GM19397 (cell line): ENCODE results near the gene MAP7D1.
"Not testable (repeated sequence)": the region's sequence is repeated elsewhere in the genome, so short reads cannot be mapped to it uniquely, and the experiment has no call there.

ENCODE experiments used
- ATAC-seq: cut with Tn5 transposase; IDR thresholded peaks from one replicate; pipeline ENCODE4 v1.9.1; 2021; ENCODE audit warnings: mild to moderate bottlenecking, moderate library complexity; ENCODE audit not compliant: unreplicated experiment

Gene MAP7D1

DNA sequence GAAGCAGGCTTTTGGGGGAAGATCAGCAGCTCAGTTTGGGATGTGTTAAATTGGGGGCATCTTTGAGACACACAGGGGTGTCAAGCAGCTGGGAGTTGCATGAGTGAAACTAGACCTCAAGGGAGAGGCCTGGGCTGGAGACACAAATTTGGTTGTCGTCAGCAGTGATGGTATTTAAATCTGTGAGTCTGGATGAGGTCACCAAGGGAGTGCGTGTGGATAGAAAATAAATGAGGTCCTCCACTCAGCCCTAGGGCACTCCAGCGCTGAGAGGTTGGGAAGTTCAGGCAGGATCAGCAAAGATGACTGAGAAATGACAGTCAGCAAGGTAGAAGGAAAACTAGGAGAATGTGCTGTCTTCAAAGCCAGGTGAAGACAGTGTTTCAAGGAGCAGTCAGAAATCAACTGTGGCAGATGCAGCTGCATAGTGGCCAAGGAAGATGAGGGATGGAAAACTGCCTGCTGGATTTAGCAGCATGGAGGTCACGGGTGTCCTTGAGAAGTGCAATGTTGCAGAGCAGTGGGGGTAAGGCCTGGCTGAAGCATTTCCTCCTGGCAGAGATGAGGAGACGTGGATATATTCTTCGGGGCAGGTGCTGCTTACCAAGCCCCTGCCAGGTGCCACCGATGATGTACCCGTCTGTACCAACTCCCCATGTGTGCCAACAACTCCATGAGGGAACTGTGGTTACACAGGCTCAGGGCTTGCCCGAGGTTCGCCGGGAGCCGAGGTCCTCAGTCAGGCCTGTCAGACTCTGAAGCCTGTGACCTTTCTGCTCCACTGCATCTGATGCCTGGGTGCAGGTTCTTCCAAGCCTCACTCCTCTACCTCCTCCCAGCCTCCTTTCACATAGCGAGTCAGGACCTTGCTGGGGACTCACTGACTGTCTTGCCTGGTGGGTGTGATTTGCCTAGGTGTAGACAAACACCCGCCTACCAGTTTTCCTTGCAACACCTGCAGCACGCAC is 11.3 kb downstream of the MAP7D1 start:
- no peak for ATAC-seq

DNA sequence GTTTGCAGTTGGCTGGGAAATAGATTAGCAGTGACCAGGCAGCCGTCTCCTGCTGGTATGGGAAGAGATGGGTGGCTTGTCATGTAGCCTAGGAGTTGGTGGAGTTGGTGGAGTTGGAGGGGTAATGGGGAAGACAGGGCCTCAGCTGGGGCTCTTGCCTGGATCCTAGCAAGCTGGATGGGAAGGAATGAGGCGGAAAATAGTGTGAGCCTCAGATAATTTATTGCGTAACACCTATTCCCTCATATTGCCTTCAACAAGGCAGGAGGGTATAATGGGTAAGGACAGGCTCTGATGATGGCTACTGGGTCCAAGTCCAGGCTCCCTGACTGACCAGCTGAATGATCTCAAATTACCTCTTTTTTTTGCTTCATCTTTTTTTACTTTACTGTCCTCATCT is 12.6 kb downstream of the MAP7D1 start:
- no peak for ATAC-seq

DNA sequence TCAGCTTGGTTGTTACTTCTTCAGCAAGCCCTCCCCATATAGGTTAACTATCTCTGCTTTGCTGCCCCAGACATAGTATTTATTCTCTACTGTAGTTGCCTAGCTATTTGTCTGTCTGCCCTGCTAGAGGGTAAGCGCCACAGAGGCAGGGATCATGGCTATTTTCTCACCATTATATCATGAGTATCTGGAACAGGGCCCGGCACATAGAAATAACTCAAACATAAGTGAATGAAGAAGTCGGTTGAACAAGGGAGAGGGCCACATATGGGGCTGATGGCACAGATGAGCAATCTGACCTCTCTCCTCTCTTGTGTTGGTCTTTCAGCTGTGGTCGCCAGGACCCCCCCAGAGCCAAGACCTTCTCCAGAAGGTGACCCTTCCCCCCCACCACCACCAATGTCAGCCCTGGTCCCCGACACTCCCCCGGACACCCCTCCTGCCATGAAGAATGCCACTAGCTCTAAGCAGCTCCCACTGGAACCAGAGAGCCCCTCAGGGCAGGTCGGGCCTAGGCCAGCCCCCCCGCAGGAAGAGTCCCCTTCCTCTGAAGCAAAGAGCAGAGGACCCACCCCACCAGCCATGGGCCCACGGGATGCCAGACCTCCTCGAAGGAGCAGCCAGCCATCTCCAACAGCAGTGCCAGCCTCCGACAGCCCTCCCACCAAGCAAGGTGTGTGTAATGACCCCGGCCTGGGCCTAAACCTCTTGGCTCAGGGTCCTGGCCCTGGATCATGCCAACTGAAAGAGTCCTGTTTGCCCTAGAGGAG is 14.9 kb downstream of the MAP7D1 start:
- ATAC-seq = no peak

DNA sequence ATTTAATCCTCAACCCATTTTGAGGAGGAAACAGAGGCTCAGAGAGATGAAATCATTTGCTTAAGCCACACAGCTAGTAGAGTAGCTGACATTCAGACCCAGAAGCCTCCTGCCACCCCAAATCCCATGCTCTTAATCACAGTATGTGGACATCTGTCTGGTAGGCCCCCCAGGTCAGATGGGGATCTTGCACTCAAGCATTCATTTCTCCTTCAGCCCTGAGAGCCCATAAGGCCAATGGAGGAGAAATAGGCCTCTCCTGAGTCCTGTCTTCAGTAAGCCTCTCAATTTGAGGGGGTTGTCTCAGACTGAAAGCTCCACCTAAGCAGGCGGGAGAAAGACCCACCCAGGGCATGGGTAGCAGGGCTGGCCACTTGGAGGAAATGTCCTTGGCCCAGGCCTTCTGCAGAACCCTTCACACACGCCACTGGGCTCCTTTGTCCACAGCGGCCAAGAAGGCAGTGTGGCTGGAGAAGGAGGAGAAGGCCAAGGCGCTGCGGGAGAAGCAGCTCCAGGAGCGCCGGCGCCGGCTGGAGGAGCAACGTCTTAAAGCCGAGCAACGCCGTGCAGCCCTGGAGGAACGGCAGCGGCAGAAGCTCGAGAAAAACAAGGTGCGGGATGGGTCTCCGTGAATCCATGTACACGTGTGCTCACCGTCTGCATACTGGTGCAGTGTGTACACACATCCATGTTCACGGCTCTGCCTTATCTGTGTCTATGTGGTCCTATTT is 16.2 kb downstream of the MAP7D1 start:
- no peak for ATAC-seq

DNA sequence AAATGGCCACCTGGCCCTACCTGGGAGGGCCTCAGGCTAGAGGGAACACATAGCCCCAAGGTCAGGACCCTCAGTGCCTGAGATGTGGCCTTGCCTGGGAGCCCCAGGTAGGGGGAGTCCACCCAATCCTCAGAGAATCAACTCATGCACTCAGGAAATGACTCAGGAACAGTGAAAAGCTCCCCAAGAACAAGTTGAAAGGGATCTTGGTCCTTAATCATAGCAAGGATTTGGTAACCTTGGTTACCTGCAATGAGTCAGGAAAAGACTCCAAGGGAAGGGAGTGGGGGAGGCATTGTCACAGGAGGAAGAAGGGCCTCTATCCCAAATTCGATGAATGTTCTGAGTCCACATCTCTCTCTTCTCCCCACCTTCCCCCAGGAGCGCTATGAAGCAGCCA is 17.0 kb downstream of the MAP7D1 start:
- ATAC-seq = no peak

DNA sequence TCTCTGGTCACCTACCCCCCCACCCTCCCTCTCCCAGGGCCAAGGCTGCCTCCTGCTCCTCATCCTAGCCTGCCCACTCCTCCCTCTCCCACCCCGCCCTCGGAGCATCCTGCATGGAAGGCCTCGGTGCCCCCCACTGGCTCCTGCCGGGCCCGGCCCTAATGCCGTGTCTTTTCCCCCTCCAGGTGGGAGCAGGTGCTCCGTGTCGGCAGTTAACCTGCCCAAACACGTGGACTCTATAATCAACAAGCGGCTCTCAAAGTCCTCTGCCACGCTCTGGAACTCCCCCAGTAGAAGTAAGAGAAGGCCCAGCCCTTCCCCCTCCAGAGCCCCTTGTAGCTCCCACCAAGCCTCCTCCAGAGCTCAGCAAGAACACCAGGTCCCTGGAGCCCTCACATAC is 18.8 kb downstream of the MAP7D1 start:
- ATAC-seq = no peak

DNA sequence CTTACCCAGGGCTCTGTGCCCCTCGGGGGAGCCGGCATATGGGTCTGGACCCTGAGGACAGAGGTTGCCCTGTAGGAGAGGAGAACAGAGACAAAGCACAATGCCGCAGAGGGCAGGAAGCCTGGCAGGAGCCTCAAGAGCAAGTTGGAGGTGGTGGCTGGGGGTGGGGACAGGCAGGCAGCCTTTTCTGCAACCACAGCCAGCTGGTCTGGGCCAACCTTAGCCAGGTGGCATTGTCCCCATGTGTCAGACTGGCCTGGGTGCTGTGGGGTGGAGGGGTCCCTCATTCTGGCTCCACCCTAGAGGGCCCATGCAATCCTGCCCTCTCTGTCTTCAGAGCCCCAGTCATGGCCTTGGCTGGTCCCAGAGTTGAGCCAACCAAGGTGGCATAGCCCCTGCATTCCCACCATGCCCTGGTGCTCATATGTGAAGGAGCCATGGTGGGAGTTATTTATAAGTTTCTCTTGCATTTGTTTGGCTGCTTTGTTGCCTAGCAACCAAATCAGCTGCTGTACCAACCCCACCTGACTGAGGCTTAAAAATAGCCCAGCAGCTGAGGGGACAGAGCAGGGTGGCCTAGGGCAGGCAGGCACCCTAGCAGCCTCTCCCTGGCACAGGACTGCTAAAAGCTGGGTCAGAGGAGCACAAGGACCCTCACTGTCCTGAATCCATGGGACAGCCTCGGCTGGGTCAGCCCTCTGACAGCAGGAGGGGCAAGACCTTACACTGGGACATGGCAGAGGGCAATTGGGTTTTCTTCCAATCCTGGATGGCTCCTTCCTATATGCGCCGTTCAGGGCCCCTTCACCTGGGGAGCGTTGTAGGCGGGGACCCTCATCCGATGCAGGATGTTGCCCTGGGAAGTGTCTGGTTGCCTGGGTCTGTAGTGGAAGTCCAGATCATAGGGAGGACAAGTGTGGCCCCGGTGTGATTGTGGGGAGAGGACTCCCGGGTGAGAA is 19.5 kb downstream of the MAP7D1 start:
- peak; percentile 58 for ATAC-seq

DNA sequence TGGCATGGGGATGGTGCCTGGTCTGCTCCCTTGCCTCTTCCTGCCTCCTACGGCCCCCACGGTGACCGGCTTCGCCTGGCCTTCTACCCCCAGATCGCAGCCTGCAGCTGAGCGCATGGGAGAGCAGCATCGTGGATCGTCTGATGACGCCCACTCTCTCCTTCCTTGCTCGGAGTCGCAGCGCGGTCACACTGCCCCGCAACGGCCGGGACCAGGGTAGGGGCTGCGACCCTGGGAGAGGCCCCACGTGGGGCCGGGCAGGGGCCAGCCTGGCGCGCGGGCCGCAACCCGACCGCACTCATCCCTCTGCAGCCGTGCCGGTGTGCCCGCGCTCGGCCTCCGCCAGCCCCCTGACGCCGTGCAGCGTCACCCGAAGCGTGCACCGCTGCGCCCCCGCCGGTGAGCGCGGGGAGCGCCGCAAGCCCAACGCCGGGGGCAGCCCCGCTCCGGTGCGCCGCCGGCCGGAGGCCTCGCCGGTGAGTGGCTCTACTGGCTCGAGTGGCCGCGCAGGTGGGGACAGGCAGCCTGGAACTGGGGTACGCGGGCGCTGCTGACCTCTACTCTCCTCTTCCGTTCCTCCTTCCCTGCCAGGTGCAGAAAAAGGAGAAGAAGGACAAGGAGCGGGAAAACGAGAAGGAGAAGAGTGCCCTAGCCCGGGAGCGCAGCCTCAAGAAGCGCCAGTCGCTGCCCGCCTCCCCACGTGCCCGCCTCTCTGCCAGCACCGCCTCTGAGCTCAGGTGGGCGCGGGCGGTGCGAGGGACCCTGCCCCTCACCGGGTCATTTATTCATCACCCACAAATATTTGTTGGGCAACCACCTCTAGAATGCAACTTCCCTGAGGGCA is 20.4 kb downstream of the MAP7D1 start:
- no peak for ATAC-seq

DNA sequence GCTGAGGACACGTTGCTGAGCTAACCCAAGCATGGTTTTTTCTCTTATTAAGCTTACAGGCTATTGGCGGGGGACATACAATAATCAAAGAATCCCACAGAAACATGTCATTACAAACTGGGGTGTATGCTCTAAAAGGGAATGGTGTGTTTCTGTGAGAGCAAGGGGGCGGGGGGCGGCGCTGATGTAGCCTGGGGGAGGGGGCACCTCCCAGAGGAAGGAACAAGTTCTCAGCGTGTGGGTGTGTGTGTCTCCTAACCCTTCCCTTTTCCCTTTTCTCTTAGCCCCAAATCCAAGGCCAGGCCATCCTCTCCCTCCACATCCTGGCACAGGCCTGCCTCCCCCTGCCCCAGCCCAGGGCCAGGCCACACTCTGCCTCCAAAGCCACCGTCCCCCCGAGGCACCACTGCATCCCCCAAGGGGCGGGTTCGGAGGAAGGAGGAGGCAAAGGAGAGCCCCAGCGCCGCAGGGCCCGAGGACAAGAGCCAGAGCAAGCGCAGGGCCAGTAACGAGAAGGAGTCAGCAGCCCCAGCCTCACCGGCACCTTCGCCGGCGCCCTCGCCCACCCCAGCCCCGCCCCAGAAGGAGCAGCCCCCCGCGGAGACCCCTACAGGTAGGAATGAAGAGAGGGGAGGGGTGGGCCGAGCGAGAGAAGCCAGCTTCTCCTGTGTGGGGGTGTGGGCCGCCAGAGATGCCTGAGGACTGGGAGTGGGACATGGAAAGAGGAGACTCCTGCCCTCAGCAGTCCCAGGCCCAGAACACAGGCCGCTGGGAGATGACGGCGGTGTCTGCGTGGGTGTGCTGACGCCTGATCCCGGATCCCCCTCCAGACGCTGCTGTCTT is 21.9 kb downstream of the MAP7D1 start:
- ATAC-seq = no peak

DNA sequence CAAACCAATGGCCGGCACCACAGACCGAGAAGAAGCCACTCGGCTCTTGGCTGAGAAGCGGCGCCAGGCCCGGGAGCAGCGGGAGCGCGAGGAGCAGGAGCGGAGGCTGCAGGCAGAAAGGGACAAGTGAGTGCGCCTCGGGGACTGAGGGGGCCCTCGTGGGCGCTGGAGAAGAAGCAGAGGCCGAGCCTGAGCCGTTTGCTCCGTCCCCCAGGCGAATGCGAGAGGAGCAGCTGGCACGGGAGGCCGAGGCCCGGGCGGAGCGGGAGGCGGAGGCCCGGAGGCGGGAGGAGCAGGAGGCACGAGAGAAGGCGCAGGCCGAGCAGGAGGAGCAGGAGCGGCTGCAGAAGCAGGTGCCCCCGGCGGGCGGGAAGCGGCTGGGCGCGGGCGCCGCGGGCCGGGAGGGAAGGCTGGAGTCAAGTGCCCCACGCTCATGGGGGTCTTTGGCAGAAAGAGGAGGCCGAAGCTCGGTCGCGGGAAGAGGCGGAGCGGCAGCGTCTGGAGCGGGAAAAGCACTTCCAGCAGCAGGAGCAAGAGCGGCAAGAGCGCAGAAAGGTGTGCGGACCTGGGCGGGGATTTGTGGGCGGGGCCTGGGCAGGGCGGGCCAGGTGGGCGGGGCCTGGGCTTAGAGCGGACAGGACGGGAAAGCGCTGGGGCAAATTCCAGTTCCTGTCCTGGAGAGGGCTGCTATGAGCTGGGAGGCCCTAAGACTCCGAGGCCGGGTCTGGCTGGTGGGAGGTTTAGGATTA is 22.7 kb downstream of the MAP7D1 start:
- no peak for ATAC-seq

DNA sequence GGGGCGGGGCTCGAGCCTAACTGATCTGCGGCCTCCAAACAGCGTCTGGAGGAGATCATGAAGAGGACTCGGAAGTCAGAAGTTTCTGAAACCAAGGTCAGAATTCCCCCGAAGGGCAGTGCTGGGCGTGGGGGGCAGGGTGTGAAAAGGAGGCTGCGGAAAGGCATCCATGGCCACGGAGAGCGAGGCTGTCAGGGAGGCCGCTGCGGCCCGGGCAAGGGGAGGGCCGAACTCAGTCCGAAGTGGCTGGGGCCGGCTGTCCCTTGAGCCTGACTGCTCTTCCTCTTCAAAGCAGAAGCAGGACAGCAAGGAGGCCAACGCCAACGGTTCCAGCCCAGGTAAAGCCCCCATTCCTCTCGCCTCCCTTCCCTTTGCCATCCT is 23.2 kb downstream of the MAP7D1 start:
- no peak for ATAC-seq

DNA sequence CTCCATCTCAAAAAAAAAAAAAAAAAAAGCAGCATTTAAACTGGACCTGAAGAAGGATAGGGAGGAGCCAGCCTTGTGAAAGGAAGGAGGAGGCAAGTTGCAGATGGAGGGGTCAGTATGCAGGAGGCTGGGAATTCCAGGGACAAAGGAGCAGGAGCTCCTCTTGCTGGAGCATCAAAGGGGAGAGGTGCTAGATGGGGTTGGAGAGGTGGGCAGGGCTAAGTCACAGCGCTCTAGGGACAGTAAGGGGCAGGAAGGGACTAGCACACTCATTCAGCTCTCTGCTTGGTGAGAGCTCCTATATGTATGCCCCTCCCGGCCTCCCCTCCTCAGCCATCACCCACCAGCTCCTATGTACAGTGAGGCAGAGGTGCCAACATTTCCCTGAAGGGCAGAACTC is 26.8 kb downstream of the MAP7D1 start:
- ATAC-seq = no peak

DNA sequence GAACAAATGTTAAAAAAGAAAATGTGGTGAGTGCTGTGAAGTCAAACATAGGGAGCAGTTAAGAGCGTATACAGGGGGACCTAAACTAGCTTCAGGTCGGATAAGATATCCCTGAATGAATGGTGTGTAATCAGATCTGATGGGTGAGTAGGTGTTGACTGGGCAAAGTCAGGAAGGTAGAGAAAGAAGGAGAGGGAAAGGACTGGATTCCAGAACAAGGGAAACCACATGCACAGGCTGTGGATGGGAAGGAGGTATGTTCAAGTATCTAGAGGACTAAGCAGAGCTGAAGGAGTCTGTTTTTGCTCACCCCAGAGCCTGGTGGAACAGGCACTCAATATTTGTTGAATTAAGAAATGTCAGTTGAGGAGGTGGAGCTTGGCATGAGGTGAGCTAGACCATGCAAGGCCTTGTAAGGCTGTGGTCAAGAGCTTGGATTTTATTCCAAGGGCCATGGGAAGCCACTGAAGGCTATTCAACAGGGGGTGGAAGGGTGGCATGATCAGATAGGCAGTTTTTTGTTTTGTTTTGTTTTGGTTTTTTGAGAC is 27.4 kb downstream of the MAP7D1 start:
- ATAC-seq = no peak

DNA sequence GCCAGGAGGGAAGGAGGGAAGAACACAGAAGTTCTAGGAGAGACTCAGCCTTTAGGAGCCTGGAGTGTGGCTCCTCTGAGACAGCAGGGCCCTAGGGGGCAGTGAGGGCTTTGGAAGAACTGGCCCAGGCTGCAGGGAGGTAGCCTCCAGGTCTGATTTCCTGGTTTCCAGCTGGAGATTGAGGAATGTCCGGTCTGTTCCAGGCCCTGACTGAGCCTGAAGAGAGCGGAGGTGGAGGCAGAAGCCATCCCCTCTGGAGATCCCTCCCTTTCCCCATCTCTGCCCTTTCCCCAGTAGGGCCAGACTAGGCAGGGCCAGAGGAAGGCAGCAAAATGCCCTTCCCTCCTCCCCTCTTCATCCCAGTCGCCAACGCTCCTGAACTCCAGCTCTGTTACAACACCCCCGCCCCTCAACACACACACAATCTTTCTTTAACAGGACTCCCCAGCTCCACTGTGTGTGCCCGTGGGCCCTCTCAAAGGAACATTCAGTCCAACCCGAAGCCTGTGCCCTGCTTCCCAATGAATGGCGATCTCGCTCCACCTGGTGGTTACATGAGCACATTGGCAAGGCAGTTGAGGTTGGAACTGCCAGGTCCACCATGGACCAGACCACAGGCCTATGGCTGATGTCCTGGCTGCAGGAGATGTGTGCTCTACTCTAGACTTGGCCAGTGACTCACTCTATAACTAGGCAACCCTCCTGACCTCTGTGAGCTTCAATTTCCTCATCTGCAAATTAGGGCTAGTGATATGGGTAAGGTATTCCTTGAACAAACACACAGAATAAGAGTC is 32.0 kb downstream of the MAP7D1 start:
- no peak for ATAC-seq

DNA sequence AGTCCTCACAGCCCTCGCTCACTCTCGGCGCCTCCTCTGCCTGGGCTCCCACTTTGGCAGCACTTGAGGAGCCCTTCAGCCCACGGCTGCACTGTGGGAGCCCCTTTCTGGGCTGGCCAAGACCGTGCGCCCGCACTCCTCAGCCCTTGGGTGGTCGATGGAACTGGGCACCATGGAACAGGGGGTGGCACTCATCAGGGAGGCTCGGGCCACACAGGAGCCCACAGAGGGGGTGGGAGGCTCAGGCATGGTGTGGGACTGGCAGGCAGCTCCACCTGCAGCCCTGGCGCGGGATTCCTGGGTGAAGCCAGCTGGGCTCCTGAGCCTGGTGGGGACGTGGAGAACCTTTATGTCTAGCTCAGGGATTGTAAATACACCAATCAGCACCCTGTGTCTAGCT is 40.8 kb downstream of the MAP7D1 start:
- ATAC-seq = not testable (repeated sequence)

DNA sequence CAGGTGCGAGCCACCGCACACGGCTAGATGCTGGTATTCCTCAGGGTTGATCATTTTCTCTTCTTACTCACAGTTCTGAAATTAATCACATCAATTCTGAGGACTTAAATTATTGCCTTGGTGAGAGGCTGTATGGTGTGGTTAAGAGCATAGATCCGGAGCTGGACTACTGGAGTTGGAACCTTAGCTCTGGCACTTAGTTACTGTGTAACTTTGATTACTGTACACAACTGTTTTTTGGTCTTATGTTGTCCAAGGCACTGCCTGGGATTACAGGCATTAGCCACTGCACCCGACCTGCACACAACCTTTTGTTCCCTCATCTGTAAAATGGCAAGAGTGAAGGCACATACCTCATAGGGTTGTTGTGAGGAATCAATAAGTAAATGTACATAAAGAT is 42.7 kb downstream of the MAP7D1 start:
- no peak for ATAC-seq
